C4-2B (cell line): Measurements from ENCODE around the gene CRADD.

Source experiments
- ZFX ChIP-seq: fragments of 450-650 bp; IDR thresholded peaks from 2 replicates; pipeline ENCODE4 v1.6.1; 2017
- TF ChIP-seq, protein P1 (sequence below): fragments of 450-650 bp; conservative IDR thresholded peaks from 2 replicates; pipeline ENCODE4 v1.5.1; 2017; ENCODE audit warnings: mild to moderate bottlenecking

DNA sequence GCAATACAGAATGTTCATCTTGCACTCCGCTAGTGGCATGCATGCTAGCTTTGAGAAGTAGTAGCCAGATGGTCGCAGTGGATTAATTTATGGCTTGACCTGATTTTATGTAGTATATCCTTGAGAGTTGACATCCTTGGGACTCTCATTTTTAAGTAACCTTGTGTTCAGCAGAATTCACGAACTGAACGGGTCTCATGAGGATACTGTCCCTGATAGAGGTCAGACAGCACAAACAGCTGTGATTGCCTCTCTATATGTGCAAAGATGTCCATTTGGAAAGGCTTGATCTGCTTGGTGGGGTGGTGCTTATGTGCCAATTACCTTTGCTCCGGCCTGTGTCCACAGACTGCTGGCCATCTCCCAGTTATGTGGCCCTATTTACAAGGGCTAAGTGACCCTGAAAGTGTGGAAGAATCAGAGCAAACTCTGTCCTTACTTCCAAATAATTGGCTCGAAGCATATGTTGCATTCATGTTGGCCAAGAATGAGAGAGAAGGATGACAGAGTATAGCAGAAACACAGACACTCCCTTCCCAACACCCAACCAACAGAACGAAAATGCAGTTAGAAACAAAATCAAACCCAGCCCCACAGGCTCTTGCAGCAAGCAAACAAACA is 167.1 kb downstream of the CRADD start:
- TF ChIP-seq, protein P1, sequence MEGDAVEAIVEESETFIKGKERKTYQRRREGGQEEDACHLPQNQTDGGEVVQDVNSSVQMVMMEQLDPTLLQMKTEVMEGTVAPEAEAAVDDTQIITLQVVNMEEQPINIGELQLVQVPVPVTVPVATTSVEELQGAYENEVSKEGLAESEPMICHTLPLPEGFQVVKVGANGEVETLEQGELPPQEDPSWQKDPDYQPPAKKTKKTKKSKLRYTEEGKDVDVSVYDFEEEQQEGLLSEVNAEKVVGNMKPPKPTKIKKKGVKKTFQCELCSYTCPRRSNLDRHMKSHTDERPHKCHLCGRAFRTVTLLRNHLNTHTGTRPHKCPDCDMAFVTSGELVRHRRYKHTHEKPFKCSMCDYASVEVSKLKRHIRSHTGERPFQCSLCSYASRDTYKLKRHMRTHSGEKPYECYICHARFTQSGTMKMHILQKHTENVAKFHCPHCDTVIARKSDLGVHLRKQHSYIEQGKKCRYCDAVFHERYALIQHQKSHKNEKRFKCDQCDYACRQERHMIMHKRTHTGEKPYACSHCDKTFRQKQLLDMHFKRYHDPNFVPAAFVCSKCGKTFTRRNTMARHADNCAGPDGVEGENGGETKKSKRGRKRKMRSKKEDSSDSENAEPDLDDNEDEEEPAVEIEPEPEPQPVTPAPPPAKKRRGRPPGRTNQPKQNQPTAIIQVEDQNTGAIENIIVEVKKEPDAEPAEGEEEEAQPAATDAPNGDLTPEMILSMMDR, result no peak
- no peak for TF ChIP-seq ZFX
